Measurements from ENCODE around the gene PRPF40B.
"Not testable (repeated sequence)": the region's sequence is repeated elsewhere in the genome, so short reads cannot be mapped to it uniquely, and the experiment has no call there.

PRPF40B gene

DNA sequence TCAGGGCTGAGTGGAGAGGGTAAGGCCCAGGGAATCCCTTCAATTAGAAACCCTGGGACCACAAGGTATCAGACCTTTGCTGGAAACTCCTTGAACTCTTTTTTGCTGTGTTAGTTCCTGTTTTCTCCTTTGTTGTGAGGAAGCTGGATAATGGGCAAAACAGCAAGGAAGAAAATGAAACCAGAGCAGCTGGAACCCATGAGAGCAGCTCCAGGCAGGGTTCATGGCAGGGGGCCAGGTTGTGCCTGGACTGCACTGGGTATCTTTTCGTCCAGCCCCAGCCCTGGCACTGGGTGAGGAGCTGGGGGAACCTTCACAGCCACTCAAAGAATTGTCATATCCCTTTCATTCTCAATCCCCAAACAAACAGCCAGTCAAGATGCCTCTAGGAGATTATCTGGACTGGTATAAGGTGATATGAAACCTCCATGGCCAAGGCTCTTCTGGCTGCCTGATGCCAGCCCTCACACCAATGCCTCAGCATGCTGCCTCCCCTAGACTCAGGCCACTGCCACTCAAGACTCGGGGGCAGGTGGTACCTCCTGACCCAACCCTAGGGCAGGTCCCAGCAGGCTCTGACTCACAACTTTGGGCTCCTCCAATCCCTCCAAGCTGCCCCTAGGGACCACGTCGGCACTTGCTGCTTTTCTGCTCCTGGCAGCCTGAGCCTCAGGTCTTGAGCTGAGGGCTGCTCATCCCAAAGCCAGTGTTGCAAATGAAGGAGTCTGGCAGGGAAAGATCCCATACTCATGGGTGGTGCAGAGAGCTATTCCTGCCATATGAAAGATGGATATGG, 34.4 kb upstream of the PRPF40B start:
- H3K36me3 ChIP-seq (replicated peaks): no peaks in the 10 kb centered on the region; the same call in 1 of the 2 replicates
- no peaks in the 10 kb centered on the region for H3K4me1 ChIP-seq
- in situ Hi-C loops (cut with MboI; ENCODE audit: low sequenced_read_pairs): no loop called here
- no peaks in the 10 kb centered on the region for H3K9me3 ChIP-seq
- DNase-seq (ENCODE audit: low spot score in 2 of 2): no peak
- no peak overlapping the region for H3K4me3 ChIP-seq
- no peaks in the 10 kb centered on the region for H3K27me3 ChIP-seq (ENCODE audit: low read depth)

DNA sequence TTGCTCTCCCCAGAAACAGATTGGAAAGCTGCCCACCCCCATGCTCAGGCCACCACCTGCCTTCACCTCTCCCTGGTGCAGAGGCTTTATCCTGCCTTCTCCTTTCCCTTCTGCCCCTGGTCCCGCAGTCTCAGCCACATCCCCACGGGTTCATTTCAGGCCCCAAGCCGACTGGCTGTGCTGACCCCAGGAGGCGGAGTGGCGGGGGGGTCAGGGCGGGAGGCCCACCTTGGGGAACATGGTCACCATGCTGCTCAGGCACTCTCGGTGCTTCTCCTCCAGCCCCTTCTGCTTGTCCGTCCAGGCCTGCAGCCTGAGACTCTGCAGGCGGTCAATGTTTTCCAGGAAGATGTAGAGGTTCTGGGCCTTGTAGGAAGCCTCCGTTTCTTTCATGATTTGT, 24.8 kb upstream of the PRPF40B start:
- H3K9me3 ChIP-seq: no peaks in the 10 kb centered on the region
- no peaks in the 10 kb centered on the region for H3K36me3 ChIP-seq (replicated peaks)
- no peak for DNase-seq (ENCODE audit: low spot score in 2 of 2)
- H3K4me1 ChIP-seq: no peaks in the 10 kb centered on the region
- no peaks in the 10 kb centered on the region for H3K27me3 ChIP-seq (ENCODE audit: low read depth)
- H3K4me3 ChIP-seq: no peak overlapping the region
- in situ Hi-C loops (cut with MboI; ENCODE audit: low sequenced_read_pairs): no loop called here

DNA sequence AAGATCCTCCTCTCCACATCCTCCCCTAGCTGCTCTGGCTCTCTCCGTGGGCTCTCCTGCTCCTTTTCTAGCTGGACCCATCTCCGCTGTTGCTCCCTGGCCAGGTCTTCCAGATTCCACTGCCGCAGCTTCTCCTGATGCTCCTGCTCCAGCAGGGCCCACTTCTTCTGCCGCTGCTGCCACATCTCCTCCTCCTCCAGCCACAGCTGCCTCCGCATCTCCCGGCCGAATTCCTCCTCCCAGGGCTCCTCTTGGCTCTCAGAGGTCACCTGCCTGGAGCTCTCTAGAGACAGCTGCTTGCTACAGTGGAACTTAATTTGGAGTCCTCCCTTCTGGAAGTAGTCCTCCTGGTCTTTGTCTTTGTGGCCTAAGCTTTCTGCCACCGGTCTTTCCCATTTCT, 23.4 kb upstream of the PRPF40B start:
- H3K9me3 ChIP-seq: no peaks in the 10 kb centered on the region
- H3K36me3 ChIP-seq (replicated peaks): no peaks in the 10 kb centered on the region
- DNase-seq (ENCODE audit: low spot score in 2 of 2): no peak
- in situ Hi-C loops (cut with MboI; ENCODE audit: low sequenced_read_pairs): no loop called here
- H3K4me1 ChIP-seq: no peaks in the 10 kb centered on the region
- H3K27me3 ChIP-seq (ENCODE audit: low read depth): no peaks in the 10 kb centered on the region
- no peak overlapping the region for H3K4me3 ChIP-seq

DNA sequence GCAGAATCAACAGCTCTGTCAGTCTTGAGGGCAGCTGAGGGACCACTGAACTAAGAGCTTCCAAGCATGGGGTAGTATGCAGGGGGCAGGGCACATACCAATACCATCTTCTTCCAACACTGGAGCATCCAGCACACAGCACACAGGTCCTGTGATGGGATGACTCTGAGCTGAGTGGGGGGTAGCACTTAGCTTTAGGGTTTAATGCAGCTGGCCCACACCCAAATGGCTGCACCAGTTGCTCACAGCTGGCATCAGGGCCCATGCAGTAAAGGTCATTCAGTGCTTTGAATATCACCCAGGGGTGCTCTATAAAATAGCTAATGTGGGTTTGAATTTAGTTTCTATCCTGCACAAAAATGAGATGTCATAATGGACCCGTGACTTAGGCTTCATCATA, 19.6 kb upstream of the PRPF40B start:
- no peak for DNase-seq (ENCODE audit: low spot score in 2 of 2)
- no peaks in the 10 kb centered on the region for H3K36me3 ChIP-seq (replicated peaks)
- no peaks in the 10 kb centered on the region for H3K9me3 ChIP-seq
- H3K4me1 ChIP-seq: no peaks in the 10 kb centered on the region
- no peak overlapping the region for H3K4me3 ChIP-seq
- in situ Hi-C loops (cut with MboI; ENCODE audit: low sequenced_read_pairs): no loop called here
- H3K27me3 ChIP-seq (ENCODE audit: low read depth): no peaks in the 10 kb centered on the region

DNA sequence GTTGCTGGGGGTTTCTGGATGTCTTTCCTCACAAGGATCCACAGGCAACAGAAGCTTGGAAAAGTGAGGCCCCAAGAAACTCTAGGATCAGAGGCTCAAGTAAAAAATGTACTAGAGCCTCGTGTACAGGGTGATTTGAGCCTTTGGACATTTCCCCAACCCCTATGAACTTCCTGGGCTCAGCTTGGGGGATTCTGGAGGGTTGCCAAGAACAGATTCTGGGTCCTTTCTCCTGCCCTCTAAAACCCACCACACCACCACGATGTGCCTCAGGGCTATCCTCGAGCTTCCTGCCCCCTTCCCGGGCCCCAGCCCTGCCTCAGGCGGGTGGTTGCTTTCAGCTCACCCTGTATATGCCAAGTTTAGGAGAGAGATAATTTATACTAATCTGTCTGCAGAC, 18.5 kb upstream of the PRPF40B start:
- in situ Hi-C loops (cut with MboI; ENCODE audit: low sequenced_read_pairs): no loop called here
- H3K36me3 ChIP-seq (replicated peaks): no peaks in the 10 kb centered on the region
- no peak for DNase-seq (ENCODE audit: low spot score in 2 of 2)
- H3K9me3 ChIP-seq: no peaks in the 10 kb centered on the region
- H3K4me3 ChIP-seq: no peak overlapping the region
- H3K4me1 ChIP-seq: no peaks in the 10 kb centered on the region
- H3K27me3 ChIP-seq (ENCODE audit: low read depth): no peaks in the 10 kb centered on the region

DNA sequence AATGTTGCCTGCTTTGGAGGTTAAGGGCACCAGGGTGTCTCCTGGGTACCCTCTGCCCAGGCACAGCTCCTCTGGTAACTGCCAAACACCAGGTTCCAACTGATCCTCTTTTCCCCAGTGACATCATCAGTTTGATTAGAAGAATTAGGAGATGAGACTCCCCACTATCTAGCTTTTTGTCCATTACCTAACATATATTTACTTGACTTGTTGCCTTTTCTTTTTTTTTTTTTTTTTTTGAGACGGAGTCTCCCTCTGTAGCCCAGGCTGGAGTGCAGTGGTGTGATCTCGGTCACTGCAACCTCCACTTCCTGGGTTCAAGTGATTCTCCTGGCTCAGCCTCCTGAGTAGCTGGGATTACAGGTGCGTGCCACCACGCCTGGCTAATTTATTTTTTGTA, 17.8 kb upstream of the PRPF40B start, which contains the start of gene FAM186B:
TSS of gene FAM186B (minus strand) at position 101 of the 400 bp plus-strand sequence. CDS start 162 bp downstream, outside the sequence.
- H3K36me3 ChIP-seq (replicated peaks); H3K9me3 ChIP-seq; in situ Hi-C loops (cut with MboI; ENCODE audit: low sequenced_read_pairs); H3K4me3 ChIP-seq; DNase-seq (ENCODE audit: low spot score in 2 of 2); H3K4me1 ChIP-seq; H3K27me3 ChIP-seq (ENCODE audit: low read depth): not testable (repeated sequence)

DNA sequence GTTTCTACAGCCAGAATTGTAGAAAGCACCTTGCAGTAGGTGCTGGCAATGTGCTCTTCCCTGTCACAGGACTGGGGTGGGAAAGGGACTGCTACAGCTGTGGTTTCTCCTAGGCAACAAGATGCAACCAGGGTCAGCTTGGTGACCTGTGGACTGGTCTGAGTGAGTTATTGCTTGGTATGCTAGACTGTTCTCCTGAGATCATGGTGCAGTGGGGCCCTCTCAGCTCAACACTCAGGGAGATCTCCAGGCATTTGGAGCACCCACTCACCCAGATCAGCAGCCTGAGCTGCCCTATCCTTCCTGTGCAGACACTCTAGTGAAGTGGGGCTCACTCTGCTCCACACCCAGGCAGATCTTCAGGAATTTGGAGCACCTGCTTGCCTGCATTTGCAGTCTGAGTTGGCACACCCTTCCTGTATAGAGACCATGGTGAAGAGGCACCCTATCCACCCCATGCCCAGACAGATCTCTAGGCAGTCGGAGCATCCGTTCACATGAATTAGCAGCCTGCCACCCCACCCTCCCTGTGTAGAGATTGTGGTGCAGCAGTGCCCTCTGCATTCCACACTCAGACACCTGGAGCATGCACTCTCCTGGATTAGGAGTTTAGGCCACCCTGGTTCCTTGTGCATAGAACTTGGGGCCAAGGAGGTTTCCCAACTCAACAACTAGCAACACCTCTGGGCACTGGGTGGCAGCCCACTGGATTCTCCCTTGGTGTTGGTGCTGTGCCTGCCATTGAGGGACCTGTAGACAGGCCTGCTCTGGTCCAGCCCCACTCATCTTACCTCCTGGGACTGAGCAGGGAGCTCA, 14.1 kb upstream of the PRPF40B start:
- Histone ChIP-seq H3K4me3 (no peak overlapping the region), H3K27me3 (ENCODE audit: low read depth) (no peaks in the 10 kb centered on the region), H3K36me3 (replicated peaks) (no peaks in the 10 kb centered on the region), H3K9me3 (no peaks in the 10 kb centered on the region; the same call in 1 of the 2 replicates), H3K4me1 (no peaks in the 10 kb centered on the region)
- in situ Hi-C loops (cut with MboI; ENCODE audit: low sequenced_read_pairs): no loop called here
- no peak for DNase-seq (ENCODE audit: low spot score in 2 of 2)

DNA sequence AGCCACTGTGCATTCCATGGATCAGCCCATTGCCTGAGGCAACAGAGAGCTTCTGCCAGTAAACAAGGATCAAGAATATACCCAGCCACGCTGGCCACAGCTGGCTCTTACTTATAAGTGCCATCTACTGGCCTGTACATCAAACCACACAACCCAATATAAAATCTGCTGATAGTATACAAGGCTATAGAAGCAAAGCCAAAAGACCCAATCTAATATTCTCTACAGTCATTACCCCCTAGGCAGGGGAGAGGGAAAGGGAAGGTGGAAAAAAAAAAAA, 13.5 kb upstream of the PRPF40B start:
- no peaks in the 10 kb centered on the region for H3K27me3 ChIP-seq (ENCODE audit: low read depth)
- peak; percentile 20 to 54 for DNase-seq (ENCODE audit: low spot score in 2 of 2)
- H3K4me1 ChIP-seq: no peaks in the 10 kb centered on the region
- no peaks in the 10 kb centered on the region for H3K36me3 ChIP-seq (replicated peaks)
- no peak overlapping the region for H3K4me3 ChIP-seq
- in situ Hi-C loops (cut with MboI; ENCODE audit: low sequenced_read_pairs): no loop called here
- no peaks in the 10 kb centered on the region; the same call in 1 of the 2 replicates for H3K9me3 ChIP-seq

DNA sequence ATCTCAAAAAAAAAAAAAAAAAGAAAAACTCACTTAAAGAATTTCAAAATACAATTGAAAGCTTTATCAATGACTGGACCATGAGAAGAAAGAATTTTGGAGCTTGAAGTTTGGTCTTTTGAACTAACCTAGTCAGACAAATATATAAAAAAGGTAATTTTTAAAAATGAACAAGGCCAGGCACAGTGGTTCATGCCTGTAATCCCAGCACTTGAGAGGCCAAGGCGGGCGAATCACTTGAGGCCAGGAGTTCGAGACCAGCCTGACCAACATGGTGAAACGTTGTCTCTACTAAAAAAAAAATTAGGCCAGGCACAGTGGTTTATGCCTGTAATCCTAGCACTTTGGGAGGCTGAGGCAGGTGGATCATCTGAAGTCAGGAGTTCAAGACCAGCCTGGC, 12.6 kb upstream of the PRPF40B start:
- DNase-seq (ENCODE audit: low spot score in 2 of 2); in situ Hi-C loops (cut with MboI; ENCODE audit: low sequenced_read_pairs); H3K4me1 ChIP-seq; H3K4me3 ChIP-seq; H3K36me3 ChIP-seq (replicated peaks); H3K9me3 ChIP-seq; H3K27me3 ChIP-seq (ENCODE audit: low read depth): not testable (repeated sequence)

DNA sequence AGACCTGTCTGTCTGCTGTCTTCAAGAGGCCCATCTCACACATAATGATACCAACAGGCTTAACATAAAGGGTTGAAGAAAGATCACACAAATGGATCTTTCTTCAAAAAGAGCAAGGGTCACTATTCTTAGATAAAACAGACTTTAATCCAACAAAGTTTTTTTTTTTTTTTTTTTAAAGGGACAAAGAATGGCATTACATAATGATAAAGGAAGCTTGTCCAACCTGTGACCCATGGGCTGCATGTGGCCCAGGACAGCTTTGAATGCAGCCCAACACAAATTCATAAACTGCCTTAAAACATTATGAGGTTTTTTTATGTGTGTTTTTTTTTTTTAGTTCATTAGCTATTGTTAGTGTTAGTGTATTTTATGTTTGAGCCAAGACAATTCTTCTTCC, 11.2 kb upstream of the PRPF40B start:
- no peak overlapping the region for H3K4me3 ChIP-seq
- H3K27me3 ChIP-seq (ENCODE audit: low read depth): no peaks in the 10 kb centered on the region
- no peak for DNase-seq (ENCODE audit: low spot score in 2 of 2)
- H3K9me3 ChIP-seq: no peaks in the 10 kb centered on the region; the same call in 1 of the 2 replicates
- in situ Hi-C loops (cut with MboI; ENCODE audit: low sequenced_read_pairs): no loop called here
- no peaks in the 10 kb centered on the region for H3K36me3 ChIP-seq (replicated peaks)
- H3K4me1 ChIP-seq: no peaks in the 10 kb centered on the region

DNA sequence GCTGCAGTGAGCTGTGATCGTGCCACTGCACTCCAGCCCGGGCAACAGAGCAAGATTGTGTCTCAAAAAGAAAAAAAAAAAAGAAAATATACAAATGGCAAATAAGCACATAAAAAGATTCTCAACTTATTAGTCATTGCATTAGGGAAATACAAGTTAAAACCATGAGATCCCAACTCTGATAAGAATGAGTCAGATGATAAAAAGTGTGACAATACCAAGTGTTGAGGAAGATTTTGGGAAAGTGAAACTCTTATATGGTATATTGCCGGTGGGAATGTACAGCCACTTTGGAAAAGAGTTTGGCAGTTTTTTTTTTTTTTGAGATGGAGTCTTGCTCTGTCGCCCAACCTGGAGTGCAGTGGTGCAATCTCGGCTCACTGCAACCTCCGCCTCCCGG, 7.6 kb upstream of the PRPF40B start:
- in situ Hi-C loops (cut with MboI; ENCODE audit: low sequenced_read_pairs): no loop called here
- DNase-seq (ENCODE audit: low spot score in 2 of 2): no peak
- Histone ChIP-seq H3K4me1 (no peaks in the 10 kb centered on the region), H3K27me3 (ENCODE audit: low read depth) (no peaks in the 10 kb centered on the region), H3K4me3 (no peak overlapping the region), H3K9me3 (no peaks in the 10 kb centered on the region; the same call in 1 of the 2 replicates), H3K36me3 (replicated peaks) (no peaks in the 10 kb centered on the region)

DNA sequence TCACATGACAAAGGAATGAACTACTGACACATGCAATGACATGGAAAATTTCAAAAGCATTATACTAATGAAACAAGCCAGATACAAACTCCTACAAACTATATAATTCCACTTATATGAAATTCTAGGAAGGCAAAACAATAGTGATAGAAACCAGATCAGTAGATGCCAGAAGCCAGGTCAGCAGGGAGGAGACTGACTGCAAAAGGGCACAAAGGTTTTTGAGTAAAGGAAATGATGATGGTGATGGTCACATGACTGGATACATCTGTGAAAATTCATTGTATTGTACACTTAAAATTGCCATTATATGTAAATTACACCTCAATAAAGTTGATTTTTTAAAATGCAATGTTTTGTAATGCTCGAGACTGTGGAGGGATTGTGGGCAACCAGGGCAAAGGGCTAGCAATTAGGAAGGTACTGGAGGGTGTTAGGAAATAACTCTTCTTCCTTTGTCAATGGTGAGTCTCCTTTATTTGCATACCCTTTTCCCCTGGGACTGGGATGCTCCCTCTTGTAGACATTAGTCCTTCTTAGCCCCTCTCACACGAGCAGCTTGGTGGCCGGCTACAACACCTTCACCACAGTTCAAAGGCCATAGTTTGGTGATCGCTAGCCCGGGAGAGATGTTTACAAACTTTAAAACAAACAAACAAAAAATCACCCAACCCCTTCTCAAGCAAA, 6.7 kb upstream of the PRPF40B start:
- peaks cover 5% of the 10 kb centered on the region for H3K4me1 ChIP-seq
- H3K9me3 ChIP-seq: no peaks in the 10 kb centered on the region; the same call in 1 of the 2 replicates
- H3K36me3 ChIP-seq (replicated peaks): no peaks in the 10 kb centered on the region
- no peak for DNase-seq (ENCODE audit: low spot score in 2 of 2)
- no peaks in the 10 kb centered on the region for H3K27me3 ChIP-seq (ENCODE audit: low read depth)
- no peak overlapping the region for H3K4me3 ChIP-seq
- in situ Hi-C loops (cut with MboI; ENCODE audit: low sequenced_read_pairs): no loop called here

DNA sequence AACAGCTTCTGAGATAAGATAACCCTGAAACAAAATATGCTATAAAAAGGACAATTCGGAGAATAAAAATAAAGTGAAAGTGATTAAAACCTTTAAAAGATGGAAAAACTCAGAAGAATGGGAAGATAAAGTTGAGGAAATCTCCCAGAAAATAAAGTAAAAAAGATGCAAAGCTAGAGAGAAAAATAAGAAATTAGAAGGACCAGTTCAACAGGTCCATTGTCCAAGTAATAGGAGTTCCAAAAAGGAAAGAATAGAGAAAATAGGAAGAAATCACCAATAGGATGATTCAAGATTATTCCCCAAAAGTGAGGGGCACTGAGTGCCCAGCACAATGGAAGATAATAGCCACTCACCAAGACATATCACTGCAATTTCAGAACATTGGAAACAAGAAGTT, 4.8 kb upstream of the PRPF40B start:
- Histone ChIP-seq H3K36me3 (replicated peaks) (no peaks in the 10 kb centered on the region), H3K27me3 (ENCODE audit: low read depth) (no peaks in the 10 kb centered on the region), H3K9me3 (no peaks in the 10 kb centered on the region; the same call in 1 of the 2 replicates), H3K4me1 (peaks cover 15% of the 10 kb centered on the region), H3K4me3 (no peak overlapping the region)
- no peak for DNase-seq (ENCODE audit: low spot score in 2 of 2)
- in situ Hi-C loops (cut with MboI; ENCODE audit: low sequenced_read_pairs): no loop called here

DNA sequence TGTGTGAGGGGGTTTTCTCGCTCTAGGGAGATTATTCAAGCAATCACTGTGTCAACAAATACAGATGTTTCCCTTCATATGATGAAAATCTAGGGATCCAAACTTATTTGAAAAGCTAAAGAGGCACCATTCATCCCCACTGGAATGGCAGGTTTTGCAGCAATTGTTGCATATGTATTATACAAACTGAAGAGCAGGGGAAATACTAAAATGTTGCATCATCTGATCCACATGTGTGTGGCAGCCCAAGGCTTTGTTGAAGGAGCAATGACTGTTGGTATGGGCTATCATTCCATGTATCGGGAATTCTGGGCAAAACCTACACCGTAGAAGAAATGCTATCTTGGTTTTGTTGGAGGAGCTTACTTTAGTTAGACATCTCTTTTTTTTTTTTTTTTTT, 4.1 kb upstream of the PRPF40B start:
- in situ Hi-C loops (cut with MboI; ENCODE audit: low sequenced_read_pairs): no loop called here
- DNase-seq (ENCODE audit: low spot score in 2 of 2): no peak
- peaks cover 20% of the 10 kb centered on the region for H3K4me1 ChIP-seq
- H3K4me3 ChIP-seq: no peak overlapping the region
- no peaks in the 10 kb centered on the region for H3K36me3 ChIP-seq (replicated peaks)
- H3K9me3 ChIP-seq: no peaks in the 10 kb centered on the region; the same call in 1 of the 2 replicates
- no peaks in the 10 kb centered on the region for H3K27me3 ChIP-seq (ENCODE audit: low read depth)

Measured in HAP-1 (cell line).